Right forelimb (tissue), 1 donor: ENCODE results near the gene PUS7L.
"Not testable (repeated sequence)": the region's sequence is repeated elsewhere in the genome, so short reads cannot be mapped to it uniquely, and the experiment has no call there.

Experiments used
- DNase-seq: peaks from one replicate; pipeline ENCODE4 v3.0.0-alpha.2; 2018

The PUS7L gene

DNA sequence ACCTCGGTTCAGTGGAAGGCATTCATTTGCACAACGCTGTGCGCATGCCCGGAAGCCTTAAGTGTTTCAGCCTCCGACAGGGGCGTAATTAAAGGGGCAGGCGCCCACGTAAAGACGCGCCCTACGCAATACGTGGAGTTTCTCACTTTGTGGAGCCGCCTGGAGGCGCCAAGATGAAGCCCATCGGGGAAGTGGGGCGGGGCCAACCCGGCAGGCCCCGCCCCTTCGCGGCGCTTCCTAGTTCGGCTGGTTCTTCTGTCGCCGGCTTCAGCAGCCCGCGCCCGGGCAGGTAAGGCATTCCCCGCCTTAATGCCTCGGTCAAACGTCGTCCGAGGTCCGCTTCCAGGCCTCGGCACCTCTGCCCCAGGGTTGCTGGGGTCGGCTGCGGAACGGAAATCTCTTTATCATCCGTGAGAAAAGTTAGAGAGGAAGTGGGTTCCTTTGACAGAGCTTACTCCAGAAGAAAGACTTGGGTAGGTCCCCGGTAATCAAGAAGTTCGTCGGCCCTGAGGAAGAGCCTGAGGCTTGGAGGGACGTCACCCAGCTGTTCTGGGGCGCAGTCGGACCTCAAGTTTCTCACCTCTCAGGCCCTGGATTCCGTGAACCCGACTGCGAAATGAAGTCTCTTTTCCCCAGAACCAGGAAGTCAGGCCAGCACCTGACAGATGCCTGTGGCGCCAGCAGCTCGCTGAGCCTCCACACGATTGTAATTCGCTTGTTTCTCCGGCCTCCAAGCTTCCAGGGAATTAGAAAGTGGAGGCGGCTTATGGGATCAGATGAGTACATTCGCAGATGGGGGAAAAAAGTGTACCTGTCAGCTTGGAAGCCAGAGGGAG, at the start of gene PUS7L, which contains the start of gene IRAK4:
TSS of gene PUS7L (minus strand) at position 63 of the 836 bp plus-strand sequence. CDS start 3,545 bp downstream, outside the sequence.
TSS of gene IRAK4 (plus strand) at position 224 of the 836 bp plus-strand sequence. CDS start 9,161 bp downstream, outside the sequence.
- DNase-seq = peak; percentile 93

DNA sequence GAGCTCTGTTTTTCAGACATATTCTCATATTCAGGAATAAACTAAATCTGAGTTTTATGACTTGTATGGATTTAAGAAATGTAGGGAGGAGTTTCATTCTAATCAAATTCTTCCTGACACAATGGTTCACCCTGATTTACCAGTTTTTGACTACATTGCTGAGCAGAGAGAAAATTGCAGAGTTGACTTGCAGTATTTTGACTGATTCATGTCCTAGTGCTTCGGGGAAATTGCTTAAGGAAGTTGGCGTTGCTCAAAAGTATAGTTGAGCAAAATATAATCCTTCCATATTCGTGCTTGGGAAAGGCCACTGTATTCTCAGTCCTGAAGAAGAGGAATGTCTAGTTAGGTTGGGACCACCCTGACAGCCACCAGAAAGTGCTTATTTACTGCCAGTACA, 48.8 kb upstream of the PUS7L start:
- DNase-seq = no peak

DNA sequence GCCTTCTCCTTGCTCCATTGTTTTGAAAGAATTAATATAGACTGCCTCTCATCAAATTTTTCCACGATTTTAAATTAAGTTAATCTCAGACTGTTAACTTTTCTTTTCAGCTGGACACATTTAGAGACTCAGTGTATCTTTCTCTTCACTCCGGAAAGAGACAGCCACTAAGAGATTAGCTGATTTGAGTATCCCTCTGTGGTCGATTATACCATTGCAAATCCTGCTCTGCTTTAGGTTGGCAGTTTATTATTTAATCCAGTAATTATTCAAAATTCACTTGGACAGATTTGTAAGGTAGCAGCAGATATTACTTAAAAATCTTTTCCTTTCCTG, 48.1 kb upstream of the PUS7L start:
- no peak for DNase-seq

- peak; percentile 96 for DNase-seq
Observed at GRCh38 chr12:43805860-43806736, 47.5 kb upstream of the PUS7L start, which contains the start of gene TWF1. Gene TWF1, minus strand, starts transcription at chr12:43806317. Its CDS starts 72 bp downstream, at chr12:43806245.

GRCh38 chr12:43805149-43805859, 46.7 kb upstream of the PUS7L start:
- DNase-seq = no peak

DNA sequence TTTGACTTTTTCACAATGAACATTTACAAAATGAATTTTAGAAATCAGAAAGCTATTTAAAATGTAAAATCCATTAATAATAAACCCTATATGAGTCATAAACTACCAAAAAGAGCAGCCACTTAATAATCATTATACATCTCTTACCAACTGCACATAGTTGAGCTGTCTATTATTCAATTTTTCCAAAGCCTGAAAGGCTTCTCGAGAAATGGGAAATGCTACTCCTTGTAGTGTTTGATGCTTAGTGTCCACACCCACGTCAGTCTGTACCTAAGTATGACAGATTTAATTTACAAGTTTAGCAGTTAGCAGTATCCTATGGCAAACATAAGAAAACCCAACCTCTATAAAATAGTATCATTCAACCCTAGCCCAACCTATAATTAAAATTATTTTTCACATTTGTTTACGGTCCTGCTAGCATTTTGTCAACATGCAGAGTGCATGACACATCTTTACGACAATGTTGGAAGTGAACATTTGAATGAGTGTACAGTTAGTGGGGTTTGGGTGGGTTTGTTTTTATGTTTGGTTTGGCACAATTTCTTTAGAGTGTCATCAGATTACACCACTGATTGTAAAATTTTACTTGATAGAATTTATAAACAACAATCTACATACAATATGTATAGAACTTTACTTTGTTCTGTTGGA, 39.1 kb upstream of the PUS7L start:
- DNase-seq = no peak

DNA sequence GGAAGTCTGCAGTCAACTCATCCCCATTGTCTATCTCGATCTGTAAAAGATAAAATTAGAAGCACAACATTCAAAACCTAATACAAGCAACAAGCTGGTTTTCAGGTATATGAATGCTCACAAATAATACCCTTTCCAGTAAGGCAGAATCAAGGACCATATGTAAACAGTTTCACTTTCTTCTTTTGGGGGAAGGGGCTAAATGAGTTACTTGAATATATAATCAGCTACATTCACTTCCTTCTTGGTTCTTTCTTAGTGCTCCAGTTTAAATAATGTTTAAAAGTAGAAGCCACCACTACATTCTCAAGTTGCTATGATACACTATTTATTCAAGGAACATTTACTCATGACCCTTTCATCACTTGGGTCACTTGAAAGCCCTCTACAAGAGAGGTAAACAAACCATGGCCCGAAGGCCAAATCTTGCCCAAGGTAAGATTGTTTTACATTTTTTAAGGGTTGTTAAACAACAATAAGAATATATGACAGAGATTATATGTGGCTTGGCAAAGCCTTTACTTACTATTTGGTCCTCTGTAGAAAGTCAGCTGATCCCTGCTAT, 37.2 kb upstream of the PUS7L start:
- no peak for DNase-seq

DNA sequence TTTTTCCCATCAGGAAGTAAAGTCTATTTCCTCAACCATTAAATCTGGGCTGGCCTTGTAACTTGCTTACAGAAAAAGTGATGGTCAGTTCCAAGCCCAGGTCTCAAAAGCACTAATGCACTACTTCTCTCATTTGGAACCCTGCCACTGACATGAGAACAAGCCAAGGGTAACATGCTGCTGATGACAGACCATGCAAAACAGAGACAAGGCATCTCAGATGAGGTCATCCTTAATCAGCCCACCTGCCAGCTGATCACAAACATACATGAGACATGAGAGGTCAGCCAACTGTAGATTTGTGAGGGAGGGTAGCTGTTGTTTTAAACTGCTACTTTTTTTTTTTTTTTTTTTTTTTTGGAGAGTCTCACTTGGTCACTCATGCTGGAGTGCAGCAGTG, 31.4 kb upstream of the PUS7L start:
- DNase-seq = no peak

DNA sequence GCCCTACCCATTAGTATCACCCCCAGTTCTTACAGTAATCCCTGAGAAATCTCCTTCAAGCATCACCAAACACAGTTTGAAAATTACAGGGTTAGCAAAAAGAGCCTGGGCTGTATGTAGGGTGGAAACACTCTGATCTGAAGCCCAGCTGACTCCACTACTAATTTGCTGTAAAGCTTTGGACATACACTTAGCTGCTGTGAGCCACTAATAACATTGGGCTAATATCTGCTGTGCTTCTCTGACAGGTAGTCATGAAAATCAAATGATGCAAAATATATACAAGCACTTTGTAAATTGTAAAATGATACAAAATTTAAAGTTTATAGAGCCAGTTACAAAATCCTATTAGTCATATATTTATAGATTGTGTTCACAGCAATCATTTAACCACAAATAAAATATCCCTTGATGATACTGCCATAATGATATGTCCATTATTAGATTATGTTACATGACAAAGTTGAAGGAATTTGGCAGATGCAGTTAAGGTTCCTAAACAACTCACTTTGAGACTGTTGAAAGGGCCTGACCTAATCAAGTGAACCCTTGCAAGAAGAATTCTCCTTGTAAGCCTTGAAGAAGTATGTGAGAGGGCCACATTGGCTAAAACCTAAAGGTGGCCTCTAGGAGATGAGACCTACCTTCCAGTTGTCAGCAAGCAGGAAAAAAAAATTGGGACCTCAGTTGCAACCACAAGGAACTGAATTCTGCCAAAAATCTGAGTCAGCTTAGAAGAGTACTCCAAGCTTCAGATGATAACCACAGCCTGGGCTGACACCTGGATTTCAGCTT, 28.5 kb upstream of the PUS7L start:
- DNase-seq = no peak

GRCh38 chr12:43776498-43776897, 17.9 kb upstream of the PUS7L start:
- no peak for DNase-seq

- no peak for DNase-seq
Observed at GRCh38 chr12:43766291-43766690, 7.7 kb upstream of the PUS7L start.

DNA sequence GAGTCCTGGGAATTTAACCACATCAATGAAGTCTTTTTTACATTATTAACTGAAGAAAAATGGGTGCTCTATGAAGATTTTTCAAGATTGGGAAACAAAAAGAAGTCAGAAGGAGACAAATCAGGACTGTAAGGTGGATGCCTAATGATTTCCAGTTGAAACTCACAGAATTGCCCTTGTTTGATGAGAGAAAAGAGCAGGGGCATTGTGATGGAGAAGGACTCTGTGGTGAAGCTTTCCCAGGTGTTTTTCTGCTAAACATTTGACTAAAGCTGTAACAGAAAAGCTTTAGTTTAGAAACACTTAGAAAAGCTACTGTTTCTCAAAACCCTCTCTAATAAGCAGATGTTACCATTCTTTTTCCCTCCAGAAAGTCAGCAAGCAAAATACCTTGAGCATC, 5.9 kb upstream of the PUS7L start:
- DNase-seq = no peak

GRCh38 chr12:43763769-43764168, 5.2 kb upstream of the PUS7L start:
- no peak for DNase-seq

DNA sequence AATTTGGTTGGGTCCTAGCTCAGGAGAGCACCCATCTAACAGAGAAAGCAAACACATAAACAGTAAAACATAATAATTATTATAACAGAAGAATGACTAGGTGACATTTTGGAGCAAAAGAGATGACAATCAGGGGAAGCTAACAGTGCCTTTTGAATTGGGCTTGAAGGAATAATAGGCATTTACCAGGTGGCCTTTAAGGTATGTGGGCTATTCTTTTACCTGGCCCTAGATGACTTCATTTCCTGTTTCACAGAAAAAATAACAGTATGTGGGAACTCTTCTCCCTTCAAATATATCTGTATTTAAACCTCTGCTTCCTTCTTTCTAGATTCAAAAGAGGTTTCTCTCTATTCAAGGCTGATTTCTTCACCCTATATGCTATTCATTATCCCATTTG, 4.0 kb upstream of the PUS7L start:
- DNase-seq = no peak

GRCh38 chr12:43761500-43761899, 2.9 kb upstream of the PUS7L start:
- DNase-seq = no peak

GRCh38 chr12:43760396-43760795, 1.8 kb upstream of the PUS7L start:
- DNase-seq = no peak

- no peak for DNase-seq
Observed at GRCh38 chr12:43758247-43758727, 303 bp downstream of the PUS7L start.

GRCh38 chr12:43754015-43754414, 4.6 kb downstream of the PUS7L start:
- no peak for DNase-seq

DNA sequence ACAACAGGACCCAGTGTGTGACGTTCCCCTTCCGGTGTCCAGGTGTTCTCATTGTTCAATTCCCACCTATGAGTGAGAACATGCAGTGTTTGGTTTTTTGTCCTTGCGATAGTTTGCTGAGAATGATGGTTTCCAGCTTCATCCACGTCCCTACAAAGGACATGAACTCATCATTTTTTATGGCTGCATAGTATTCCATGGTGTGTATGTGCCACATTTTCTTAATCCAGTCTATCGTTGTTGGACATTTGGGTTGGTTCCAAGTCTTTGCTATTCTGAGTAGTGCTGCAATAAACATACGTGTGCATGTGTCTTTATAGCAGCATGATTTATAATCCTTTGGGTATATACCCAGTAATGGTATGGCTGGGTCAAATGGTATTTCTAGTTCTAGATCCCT, 7.2 kb downstream of the PUS7L start:
- DNase-seq = not testable (repeated sequence)

- no peak for DNase-seq
Observed at GRCh38 chr12:43750814-43751213, 7.8 kb downstream of the PUS7L start.

DNA sequence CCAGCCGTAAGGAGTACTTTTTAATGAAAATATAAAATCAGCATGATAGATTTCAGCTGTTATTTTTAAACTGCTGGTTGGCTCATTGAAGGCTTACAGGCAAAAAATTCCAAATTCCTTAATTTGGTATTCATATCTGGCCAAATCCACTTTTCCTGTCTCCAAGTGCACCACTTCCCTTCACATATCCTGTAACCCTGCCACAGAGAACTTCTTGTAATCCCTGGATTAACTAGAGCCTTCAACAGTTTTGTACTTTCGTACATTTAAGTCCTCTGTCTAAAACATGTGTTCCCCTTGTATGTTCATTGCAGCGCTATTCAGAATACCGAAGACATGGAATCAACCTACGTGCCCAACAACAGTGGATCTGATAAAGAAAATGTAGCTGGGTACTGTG, 9.6 kb downstream of the PUS7L start:
- no peak for DNase-seq
